Measurements from ENCODE around the gene GP1BA. TPM values are rescaled to one million over a fixed set of nuclear protein-coding genes. Genes with fewer than 3 reads are reported as not detected.
"Not testable (repeated sequence)": the region's sequence is repeated elsewhere in the genome, so short reads cannot be mapped to it uniquely, and the experiment has no call there.

Gene GP1BA
- total RNA-seq, 1 donor from 2014 or later: not detected

- no peak for DNase-seq (ENCODE audit: extremely low spot score, unreplicated experiment)
- no peak overlapping the region for H3K4me3 Mint-ChIP-seq (ENCODE audit: unreplicated experiment)
- H3K27ac Mint-ChIP-seq (ENCODE audit: unreplicated experiment): no peak overlapping the region
- no peak for TF ChIP-seq CTCF (IDR thresholded peaks at IDR 0.05)
- H3K36me3 Mint-ChIP-seq (ENCODE audit: unreplicated experiment): no peaks in the 10 kb centered on the region
- H3K9me3 Mint-ChIP-seq (ENCODE audit: unreplicated experiment): no peaks in the 10 kb centered on the region
- peaks cover 2% of the 10 kb centered on the region for H3K4me1 Mint-ChIP-seq (ENCODE audit: unreplicated experiment)
- H3K27me3 Mint-ChIP-seq (ENCODE audit: unreplicated experiment): peaks cover 2% of the 10 kb centered on the region
Observed at GRCh38 chr17:4913994-4914393, 18.1 kb upstream of the GP1BA start.

- not testable (repeated sequence) for DNase-seq (ENCODE audit: extremely low spot score, unreplicated experiment); H3K27ac Mint-ChIP-seq (ENCODE audit: unreplicated experiment); H3K9me3 Mint-ChIP-seq (ENCODE audit: unreplicated experiment); H3K4me3 Mint-ChIP-seq (ENCODE audit: unreplicated experiment); H3K4me1 Mint-ChIP-seq (ENCODE audit: unreplicated experiment); H3K36me3 Mint-ChIP-seq (ENCODE audit: unreplicated experiment); H3K27me3 Mint-ChIP-seq (ENCODE audit: unreplicated experiment)
Observed at GRCh38 chr17:4914551-4914950, 17.5 kb upstream of the GP1BA start.

DNA sequence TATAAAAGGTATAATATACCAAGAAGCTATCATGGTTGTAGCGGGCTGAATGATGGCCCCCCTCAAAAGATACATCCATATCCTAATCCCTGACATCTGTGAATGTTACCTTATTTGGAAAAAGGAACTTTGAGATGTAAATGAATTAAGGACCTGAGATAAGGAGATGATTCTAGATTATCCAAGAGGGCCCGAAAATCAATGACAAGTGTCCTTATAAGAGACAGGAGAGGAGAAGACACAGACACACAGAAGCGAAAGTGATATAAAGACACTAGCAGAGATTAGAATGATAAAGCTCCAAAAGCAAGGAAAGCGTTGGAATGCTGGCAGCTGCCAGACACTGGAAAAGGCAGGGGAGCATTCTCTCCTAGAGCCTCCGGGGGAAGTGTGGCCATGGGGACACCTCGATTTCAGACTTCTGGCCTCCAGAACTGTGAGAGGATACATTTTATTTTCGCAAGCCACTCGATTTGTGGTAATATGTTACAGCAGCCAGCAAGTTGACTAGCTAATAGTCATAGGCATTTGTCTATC, 12.5 kb upstream of the GP1BA start:
- Mint-ChIP-seq H3K4me3 (ENCODE audit: unreplicated experiment) (no peak overlapping the region), H3K4me1 (ENCODE audit: unreplicated experiment) (no peaks in the 10 kb centered on the region), H3K27me3 (ENCODE audit: unreplicated experiment) (no peaks in the 10 kb centered on the region), H3K27ac (ENCODE audit: unreplicated experiment) (no peak overlapping the region), H3K9me3 (ENCODE audit: unreplicated experiment) (no peaks in the 10 kb centered on the region), H3K36me3 (ENCODE audit: unreplicated experiment) (no peaks in the 10 kb centered on the region)
- DNase-seq (ENCODE audit: extremely low spot score, unreplicated experiment): no peak
- no peak for TF ChIP-seq CTCF (IDR thresholded peaks at IDR 0.05)

GRCh38 chr17:4920351-4921048, 11.6 kb upstream of the GP1BA start:
- Mint-ChIP-seq H3K36me3 (ENCODE audit: unreplicated experiment) (no peaks in the 10 kb centered on the region), H3K27ac (ENCODE audit: unreplicated experiment) (no peak overlapping the region), H3K9me3 (ENCODE audit: unreplicated experiment) (no peaks in the 10 kb centered on the region), H3K27me3 (ENCODE audit: unreplicated experiment) (no peaks in the 10 kb centered on the region), H3K4me3 (ENCODE audit: unreplicated experiment) (no peak overlapping the region), H3K4me1 (ENCODE audit: unreplicated experiment) (no peaks in the 10 kb centered on the region)
- no peak for TF ChIP-seq CTCF (IDR thresholded peaks at IDR 0.05)
- no peak for DNase-seq (ENCODE audit: extremely low spot score, unreplicated experiment)

GRCh38 chr17:4921320-4921719, 10.8 kb upstream of the GP1BA start:
- DNase-seq (ENCODE audit: extremely low spot score, unreplicated experiment): no peak
- Mint-ChIP-seq H3K9me3 (ENCODE audit: unreplicated experiment) (no peaks in the 10 kb centered on the region), H3K36me3 (ENCODE audit: unreplicated experiment) (no peaks in the 10 kb centered on the region), H3K27me3 (ENCODE audit: unreplicated experiment) (no peaks in the 10 kb centered on the region), H3K27ac (ENCODE audit: unreplicated experiment) (no peak overlapping the region), H3K4me1 (ENCODE audit: unreplicated experiment) (no peaks in the 10 kb centered on the region), H3K4me3 (ENCODE audit: unreplicated experiment) (no peak overlapping the region)
- TF ChIP-seq CTCF (IDR thresholded peaks at IDR 0.05): no peak

- not testable (repeated sequence) for H3K27me3 Mint-ChIP-seq (ENCODE audit: unreplicated experiment); H3K27ac Mint-ChIP-seq (ENCODE audit: unreplicated experiment); H3K4me1 Mint-ChIP-seq (ENCODE audit: unreplicated experiment); H3K9me3 Mint-ChIP-seq (ENCODE audit: unreplicated experiment); H3K4me3 Mint-ChIP-seq (ENCODE audit: unreplicated experiment); H3K36me3 Mint-ChIP-seq (ENCODE audit: unreplicated experiment); DNase-seq (ENCODE audit: extremely low spot score, unreplicated experiment)
Observed at GRCh38 chr17:4926577-4927335, 5.3 kb upstream of the GP1BA start.
